HG03045 (cell line): ENCODE results near the gene FLAD1.
A peak's percentile ranks its signal among the peaks of the same experiment; 100 is the strongest.
"Not testable (repeated sequence)": the region's sequence is repeated elsewhere in the genome, so short reads cannot be mapped to it uniquely, and the experiment has no call there.

Experiments used
- ATAC-seq: cut with Tn5 transposase; IDR thresholded peaks from one replicate; pipeline ENCODE4 v1.9.1; 2021; ENCODE audit warnings: mild to moderate bottlenecking, moderate library complexity; ENCODE audit not compliant: unreplicated experiment

The FLAD1 gene

GRCh38 chr1:154967331-154967950 is 15.7 kb upstream of the FLAD1 start:
- ATAC-seq: no peak

- no peak for ATAC-seq
These were observed 14.4 kb upstream of the FLAD1 start for GRCh38 chr1:154968731-154969130.

GRCh38 chr1:154969246-154969645 is 13.9 kb upstream of the FLAD1 start:
- ATAC-seq: no peak

- no peak for ATAC-seq
These were observed 13.2 kb upstream of the FLAD1 start for GRCh38 chr1:154969860-154970452.

GRCh38 chr1:154970631-154971340 is 12.4 kb upstream of the FLAD1 start, which contains the start of gene SHC1:
SHC1 (minus strand) TSS chr1:154970747; CDS start chr1:154970526, 221 bp downstream.
- ATAC-seq: no peak

- ATAC-seq: no peak
These were observed 11.7 kb upstream of the FLAD1 start for GRCh38 chr1:154971341-154971998.

- no peak for ATAC-seq
These were observed 11.0 kb upstream of the FLAD1 start for GRCh38 chr1:154972213-154972516.

- ATAC-seq: no peak
These were observed 10.4 kb upstream of the FLAD1 start for GRCh38 chr1:154972517-154973343.

- no peak for ATAC-seq
These were observed 9.6 kb upstream of the FLAD1 start for GRCh38 chr1:154973344-154974101.

- ATAC-seq: peak; percentile 70
These were observed 8.9 kb upstream of the FLAD1 start, which contains the start of gene CKS1B for GRCh38 chr1:154974102-154974807. CKS1B (plus strand) TSS chr1:154974681; CDS start chr1:154974746, 65 bp downstream.

GRCh38 chr1:154974808-154975408 is 8.2 kb upstream of the FLAD1 start:
- peak; percentile 52 for ATAC-seq

GRCh38 chr1:154975409-154976059 is 7.6 kb upstream of the FLAD1 start:
- ATAC-seq: no peak

GRCh38 chr1:154977762-154978161 is 5.4 kb upstream of the FLAD1 start:
- ATAC-seq: not testable (repeated sequence)

- no peak for ATAC-seq
These were observed 4.8 kb upstream of the FLAD1 start for GRCh38 chr1:154978360-154978759.

- no peak for ATAC-seq
These were observed 803 bp upstream of the FLAD1 start for GRCh38 chr1:154982341-154982740.

GRCh38 chr1:154983776-154984466 is 777 bp downstream of the FLAD1 start:
- ATAC-seq: no peak

GRCh38 chr1:154986736-154987135 is 3.6 kb downstream of the FLAD1 start:
- ATAC-seq: not testable (repeated sequence)

- ATAC-seq: no peak
These were observed 4.2 kb downstream of the FLAD1 start for GRCh38 chr1:154987326-154987725.
